ENCODE data around the gene BANK1.

Gene BANK1

DNA sequence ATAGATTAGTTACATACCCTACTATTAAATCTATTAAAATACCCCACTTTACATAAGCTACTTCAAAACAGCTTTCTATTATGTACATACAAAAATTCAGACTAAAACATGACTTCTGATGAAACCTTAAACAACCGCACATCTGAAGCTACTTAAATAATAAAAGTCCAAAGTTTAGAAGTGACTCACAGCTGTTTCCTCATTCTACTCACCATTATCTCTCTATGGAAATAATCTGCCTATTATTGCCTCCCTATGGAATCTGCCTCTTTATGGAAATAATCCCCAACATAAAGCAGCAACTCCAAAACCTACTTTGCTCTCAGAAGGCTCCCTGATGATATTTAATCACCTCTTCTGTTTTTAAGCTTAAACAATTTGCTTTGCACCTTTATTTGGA is 15.7 kb upstream of the BANK1 start:
- TF ChIP-seq, protein P1, sequence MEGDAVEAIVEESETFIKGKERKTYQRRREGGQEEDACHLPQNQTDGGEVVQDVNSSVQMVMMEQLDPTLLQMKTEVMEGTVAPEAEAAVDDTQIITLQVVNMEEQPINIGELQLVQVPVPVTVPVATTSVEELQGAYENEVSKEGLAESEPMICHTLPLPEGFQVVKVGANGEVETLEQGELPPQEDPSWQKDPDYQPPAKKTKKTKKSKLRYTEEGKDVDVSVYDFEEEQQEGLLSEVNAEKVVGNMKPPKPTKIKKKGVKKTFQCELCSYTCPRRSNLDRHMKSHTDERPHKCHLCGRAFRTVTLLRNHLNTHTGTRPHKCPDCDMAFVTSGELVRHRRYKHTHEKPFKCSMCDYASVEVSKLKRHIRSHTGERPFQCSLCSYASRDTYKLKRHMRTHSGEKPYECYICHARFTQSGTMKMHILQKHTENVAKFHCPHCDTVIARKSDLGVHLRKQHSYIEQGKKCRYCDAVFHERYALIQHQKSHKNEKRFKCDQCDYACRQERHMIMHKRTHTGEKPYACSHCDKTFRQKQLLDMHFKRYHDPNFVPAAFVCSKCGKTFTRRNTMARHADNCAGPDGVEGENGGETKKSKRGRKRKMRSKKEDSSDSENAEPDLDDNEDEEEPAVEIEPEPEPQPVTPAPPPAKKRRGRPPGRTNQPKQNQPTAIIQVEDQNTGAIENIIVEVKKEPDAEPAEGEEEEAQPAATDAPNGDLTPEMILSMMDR (conservative IDR thresholded peaks at IDR 0.05), result no peak
- no peak overlapping the region for H3K27ac ChIP-seq

DNA sequence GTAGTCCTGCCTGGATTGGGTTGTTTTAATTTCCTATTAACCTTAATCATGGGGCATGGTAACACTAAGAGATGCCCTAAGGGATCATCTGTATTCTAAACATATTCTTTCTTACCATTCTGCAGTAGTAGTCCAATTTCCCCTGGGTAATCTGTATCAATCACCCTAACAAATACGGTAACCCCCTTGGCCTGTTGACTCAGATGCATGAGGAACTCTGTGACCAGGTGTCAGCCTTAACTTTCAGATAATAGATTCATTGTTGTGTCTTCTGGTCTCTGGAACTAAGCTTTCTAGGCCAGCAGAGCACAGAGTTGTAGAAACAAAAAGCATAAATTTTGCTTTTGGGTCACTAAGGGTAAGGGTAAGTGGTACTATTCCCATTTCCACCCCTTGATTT is 13.1 kb upstream of the BANK1 start:
- no peak overlapping the region for H3K27ac ChIP-seq
- TF ChIP-seq, protein P1 (conservative IDR thresholded peaks at IDR 0.05), result no peak

DNA sequence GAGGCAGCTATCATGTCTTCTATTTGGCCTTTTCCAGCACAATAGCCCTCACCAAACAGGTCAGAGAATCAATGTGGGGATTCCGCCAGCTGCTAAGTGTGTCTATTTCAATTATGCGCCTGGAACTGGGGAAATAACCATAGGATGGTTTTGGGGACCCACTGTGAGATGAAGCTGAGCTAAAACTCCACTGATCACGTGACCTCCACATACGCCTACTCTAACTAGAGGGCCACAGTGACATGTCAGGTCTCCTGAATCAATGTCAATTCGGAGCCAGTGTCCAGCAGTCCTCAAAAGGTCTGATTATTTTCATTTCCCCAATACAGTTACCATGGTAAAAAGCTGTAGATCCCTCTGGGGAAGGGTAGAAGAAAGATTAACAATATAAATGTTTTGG is 10.2 kb upstream of the BANK1 start:
- TF ChIP-seq, protein P1 (conservative IDR thresholded peaks at IDR 0.05), result no peak

DNA sequence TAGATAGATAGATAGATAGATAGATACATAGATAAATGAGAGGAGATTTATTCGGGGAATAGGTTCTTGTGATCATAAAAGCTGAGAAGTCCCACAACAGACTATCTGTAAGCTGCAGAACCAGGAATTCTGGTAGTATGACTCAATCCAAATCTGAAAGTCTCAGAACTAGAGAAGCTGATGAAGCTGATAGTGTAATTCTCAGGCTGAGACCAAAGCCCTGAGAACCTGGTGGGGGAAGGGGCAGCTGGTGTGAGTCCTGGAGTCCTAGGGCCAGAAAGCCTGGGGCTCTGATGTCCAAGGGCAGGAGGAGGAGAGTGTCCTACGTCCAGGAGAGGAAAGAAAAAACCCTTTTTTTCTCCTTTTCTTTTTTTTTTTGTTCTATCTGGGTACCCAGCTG is 8.0 kb upstream of the BANK1 start:
- TF ChIP-seq, protein P1 (conservative IDR thresholded peaks at IDR 0.05), result no peak
- no peak overlapping the region for H3K27ac ChIP-seq

More for the DNA sequence above, 10.2 kb upstream of the BANK1 start:
- no peak overlapping the region for H3K27ac ChIP-seq

DNA sequence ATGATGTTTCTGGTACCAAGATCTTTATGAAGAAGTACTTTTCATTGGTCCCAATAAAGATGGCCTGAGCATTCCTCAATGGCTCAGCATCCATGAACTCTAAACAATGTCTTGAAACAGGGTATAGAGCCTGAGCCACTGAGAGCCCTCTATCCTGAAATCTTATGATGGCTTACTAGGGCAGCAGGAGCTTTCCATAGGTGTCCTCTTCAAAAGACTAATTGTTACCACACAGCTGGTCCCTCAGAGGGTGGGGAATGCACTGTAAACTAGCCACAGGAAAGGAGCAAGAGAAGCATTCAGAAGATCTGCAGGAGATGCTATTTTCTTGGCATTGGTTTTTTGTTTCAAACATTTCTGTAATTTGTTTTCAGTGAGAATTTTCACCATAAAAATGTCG is 5.6 kb upstream of the BANK1 start:
- no peak overlapping the region for H3K27ac ChIP-seq
- TF ChIP-seq, protein P1 (conservative IDR thresholded peaks at IDR 0.05), result no peak

DNA sequence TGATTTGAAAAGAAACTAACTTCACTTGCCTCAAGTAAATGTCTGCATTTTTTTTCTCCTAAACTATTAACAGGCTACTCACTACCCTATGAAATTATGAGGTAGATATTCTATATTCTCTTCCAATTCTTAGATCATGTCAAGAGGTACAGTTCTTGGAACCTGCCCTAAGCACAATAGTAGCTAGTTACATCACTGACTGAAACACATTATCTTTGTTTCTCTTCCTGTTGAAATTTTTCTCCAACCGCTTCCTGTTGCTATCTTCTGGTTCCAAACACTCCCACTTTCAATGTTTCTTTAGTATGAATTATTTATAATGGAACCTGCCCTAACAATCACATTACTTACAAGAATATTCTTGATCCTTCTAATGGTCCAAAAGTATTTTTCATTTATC is 5.0 kb upstream of the BANK1 start:
- TF ChIP-seq, protein P1 (conservative IDR thresholded peaks at IDR 0.05), result no peak
- no peak overlapping the region for H3K27ac ChIP-seq

DNA sequence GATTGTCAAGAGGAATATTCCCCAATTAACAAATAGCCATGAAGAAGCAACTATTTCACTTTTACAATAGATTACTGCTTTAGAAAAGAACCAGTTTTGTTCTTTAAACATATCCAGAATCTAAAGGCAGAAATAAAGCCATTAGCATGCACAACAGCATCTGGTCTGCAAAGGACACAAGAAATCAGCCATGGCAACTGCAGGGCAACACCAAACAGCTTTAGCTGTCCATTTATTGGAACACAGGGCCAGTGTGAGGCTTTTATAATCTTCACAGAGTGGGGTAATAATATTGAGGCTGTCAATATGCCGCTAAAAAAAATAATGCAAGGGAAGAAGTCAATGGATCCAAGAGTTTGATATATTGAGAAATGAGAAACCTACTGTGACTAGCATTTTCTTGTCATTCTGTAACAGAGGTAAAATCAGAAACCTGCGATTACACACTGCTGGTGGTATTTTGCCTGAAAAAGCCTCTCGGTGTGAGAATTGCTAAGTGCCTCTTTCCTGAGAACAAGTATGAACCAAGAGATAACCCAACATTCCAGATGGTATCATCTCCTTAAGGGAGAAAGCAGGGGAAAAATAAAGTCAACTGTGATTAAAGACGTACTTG is 2.7 kb upstream of the BANK1 start:
- H3K27ac ChIP-seq, result no peak overlapping the region
- TF ChIP-seq, protein P1 (conservative IDR thresholded peaks at IDR 0.05), result no peak
